Osteocyte (in vitro differentiated cells): ENCODE measurements around the gene SNRPD2. TPM values are rescaled to one million over a fixed set of nuclear protein-coding genes. Genes with fewer than 3 reads are reported as not detected.
"Not testable (repeated sequence)": the region's sequence is repeated elsewhere in the genome, so short reads cannot be mapped to it uniquely, and the experiment has no call there.

Source experiments
- DNase-seq: peaks from one replicate; pipeline ENCODE4 v3.0.0; 2021; ENCODE audit warnings: mixed read lengths; ENCODE audit not compliant: unreplicated experiment; ENCODE audit errors: extremely low spot score
- H3K27ac Mint-ChIP-seq: one replicate; pipeline ENCODE4 v1.8.0; 2021; ENCODE audit warnings: mild to moderate bottlenecking, mixed read lengths; ENCODE audit not compliant: unreplicated experiment
- H3K27me3 Mint-ChIP-seq: one replicate; pipeline ENCODE4 v1.8.0; 2021; ENCODE audit warnings: mixed read lengths; ENCODE audit not compliant: unreplicated experiment
- H3K36me3 Mint-ChIP-seq: one replicate; pipeline ENCODE4 v1.8.0; 2021; ENCODE audit warnings: mixed read lengths; ENCODE audit not compliant: unreplicated experiment
- H3K4me1 Mint-ChIP-seq: one replicate; pipeline ENCODE4 v1.8.0; 2021; ENCODE audit warnings: mixed read lengths; ENCODE audit not compliant: unreplicated experiment
- H3K4me3 Mint-ChIP-seq: one replicate; pipeline ENCODE4 v1.8.0; 2021; ENCODE audit warnings: mild to moderate bottlenecking, moderate library complexity, mixed read lengths; ENCODE audit not compliant: unreplicated experiment
- H3K9me3 Mint-ChIP-seq: one replicate; pipeline ENCODE4 v1.8.0; 2021; ENCODE audit warnings: mixed read lengths; ENCODE audit not compliant: unreplicated experiment
- CTCF ChIP-seq: fragments of 200-600 bp; sonication (generic); IDR thresholded peaks from 2 replicates; pipeline ENCODE4 v1.5.0; 2021; ENCODE audit warnings: antibody characterized with exemption, mild to moderate bottlenecking, moderate library complexity
- total RNA-seq: library from RNA; stranded (reverse); gene quantifications from 2 replicates; pipeline ENCODE4 v1.2.1, GENCODE V29; 2021

The SNRPD2 gene
- total RNA-seq, 1 donor from 2014 or later: 366 TPM

- H3K4me3 Mint-ChIP-seq: peak within 1 kb of the TSS; percentile 97
- peaks cover 11% of the 10 kb centered on the region for H3K36me3 Mint-ChIP-seq
- peak within 1 kb of the TSS; percentile 98 for H3K27ac Mint-ChIP-seq
- DNase-seq: peak; percentile 99
- H3K9me3 Mint-ChIP-seq: no peaks in the 10 kb centered on the region
- no peaks in the 10 kb centered on the region for H3K27me3 Mint-ChIP-seq
- peaks cover 20% of the 10 kb centered on the region for H3K4me1 Mint-ChIP-seq
- no peak for TF ChIP-seq CTCF
These were observed 693 bp upstream of the SNRPD2 start, which contains the start of gene QPCTL for GRCh38 chr19:45692187-45693105. QPCTL (plus strand) TSS chr19:45692666; CDS start chr19:45692704, 38 bp downstream.

- peaks cover 22% of the 10 kb centered on the region for H3K36me3 Mint-ChIP-seq
- no peak for TF ChIP-seq CTCF
- no peak overlapping the region for H3K4me3 Mint-ChIP-seq
- no peak for DNase-seq
- no peaks in the 10 kb centered on the region for H3K27me3 Mint-ChIP-seq
- peaks cover 14% of the 10 kb centered on the region for H3K4me1 Mint-ChIP-seq
- H3K9me3 Mint-ChIP-seq: no peaks in the 10 kb centered on the region
- no peak overlapping the region for H3K27ac Mint-ChIP-seq
These were observed 4.2 kb downstream of the SNRPD2 start for GRCh38 chr19:45687599-45687998.

- not testable (repeated sequence) for H3K27me3 Mint-ChIP-seq, H3K9me3 Mint-ChIP-seq, H3K27ac Mint-ChIP-seq, H3K4me1 Mint-ChIP-seq, DNase-seq, H3K4me3 Mint-ChIP-seq
- peaks cover 20% of the 10 kb centered on the region for H3K36me3 Mint-ChIP-seq
These were observed 6.7 kb downstream of the SNRPD2 start for GRCh38 chr19:45685045-45685444.

DNA sequence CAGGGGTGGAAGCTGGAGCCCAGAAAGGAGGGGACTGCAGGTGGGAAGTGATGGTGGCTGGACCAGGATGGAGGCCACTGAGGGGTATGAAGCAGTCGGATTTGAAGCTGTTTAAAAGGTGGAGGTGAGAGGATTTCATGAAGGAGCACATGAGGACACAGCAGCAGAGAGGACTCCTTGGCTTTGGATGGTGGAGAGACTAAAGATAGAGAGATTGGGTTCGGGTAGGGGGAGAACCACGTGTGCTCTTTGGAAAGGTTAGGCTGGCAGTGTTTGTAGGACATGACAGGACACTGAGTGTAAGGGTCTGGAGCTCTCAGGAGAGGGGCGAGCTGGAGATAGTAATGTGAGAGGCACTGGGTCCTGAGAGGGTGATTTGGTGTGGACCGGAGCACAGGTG is 8.8 kb downstream of the SNRPD2 start:
- Mint-ChIP-seq H3K27me3 (no peaks in the 10 kb centered on the region), H3K4me3 (no peak overlapping the region), H3K9me3 (no peaks in the 10 kb centered on the region), H3K36me3 (peaks cover 15% of the 10 kb centered on the region), H3K4me1 (peaks cover 10% of the 10 kb centered on the region), H3K27ac (no peak overlapping the region)
- DNase-seq: no peak
- TF ChIP-seq CTCF: no peak

DNA sequence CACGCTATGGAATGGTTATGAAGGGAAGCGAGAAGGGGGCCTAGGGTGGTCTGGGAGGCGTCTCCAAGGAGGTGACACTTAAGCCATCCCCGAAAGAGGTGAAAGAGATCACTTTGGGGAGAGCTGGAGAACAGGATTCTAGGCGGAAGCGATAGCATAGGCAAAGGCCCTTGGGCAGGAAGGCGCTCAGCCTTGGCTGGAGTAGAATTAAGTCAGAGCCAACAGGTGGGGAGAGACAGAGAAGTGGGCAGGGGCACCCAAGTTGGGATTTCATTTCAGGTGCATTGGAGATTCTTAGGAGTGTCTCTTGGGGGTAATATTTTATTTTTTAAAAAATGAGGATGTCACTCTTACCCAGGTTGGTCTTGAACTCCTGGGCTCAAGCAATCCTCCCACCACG is 9.6 kb downstream of the SNRPD2 start:
- peaks cover 11% of the 10 kb centered on the region for H3K36me3 Mint-ChIP-seq
- H3K27me3 Mint-ChIP-seq: peaks cover 5% of the 10 kb centered on the region
- no peaks in the 10 kb centered on the region for H3K9me3 Mint-ChIP-seq
- H3K27ac Mint-ChIP-seq: peak overlapping the region; percentile 80
- no peak for TF ChIP-seq CTCF
- no peak overlapping the region for H3K4me3 Mint-ChIP-seq
- H3K4me1 Mint-ChIP-seq: peaks cover 15% of the 10 kb centered on the region
- DNase-seq: no peak
